DND-41 (cell line): Measurements from ENCODE around the gene ZCCHC9.

Experiments used
- CTCF ChIP-seq: IDR thresholded peaks from 2 replicates; pipeline ENCODE4 v1.5.1; 2012; ENCODE audit warnings: borderline replicate concordance, low read length, moderate library complexity, mild to moderate bottlenecking; ENCODE audit not compliant: poor library complexity, severe bottlenecking; ENCODE audit errors: extremely low read depth
- EZH2 ChIP-seq: IDR thresholded peaks from 3 replicates; pipeline ENCODE4 v1.6.1; 2012; ENCODE audit warnings: borderline replicate concordance, low read depth, mild to moderate bottlenecking, moderate library complexity, low read length, inconsistent platforms; ENCODE audit not compliant: severe bottlenecking

DNA sequence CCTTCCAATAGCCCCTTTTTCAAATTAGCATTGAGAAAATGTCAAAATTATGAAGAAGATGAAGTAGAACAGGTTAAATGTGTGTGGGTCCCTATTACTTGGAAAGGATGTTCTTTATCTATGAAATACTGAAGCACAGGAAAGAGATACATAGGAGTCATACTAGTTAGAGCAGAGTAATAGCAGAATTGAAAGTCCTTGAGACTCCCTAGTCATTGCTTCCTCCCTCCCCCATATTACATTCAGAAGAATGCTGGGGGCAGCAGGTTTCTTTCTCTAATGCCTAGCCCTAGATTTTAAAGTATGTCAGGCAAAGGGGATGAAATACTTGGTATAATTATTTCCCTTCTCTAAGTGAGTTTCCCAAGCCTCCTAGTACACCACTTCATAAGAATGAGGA lies 4.4 kb downstream of the ZCCHC9 start:
- TF ChIP-seq CTCF (no peak), EZH2 (no peak)
